T47D (cell line): Measurements from ENCODE around the gene PELI2.

Experiments
- DNase-seq, 2 experiments: peaks; one replicate each; pipeline versions ENCODE4 v3.0.0 to v3.0.0-alpha.2; 2011 to 2012; ENCODE audit warnings: low read depth in 1 of 2, low spot score in 1 of 2
- JUND ChIP-seq: IDR thresholded peaks from 2 replicates; pipeline ENCODE4 v1.6.1; 2012; ENCODE audit warnings: low read depth
- in situ Hi-C: cut with HindIII; loops from 2 replicates; pipeline ENCODE4 v1.10.0; 2016; ENCODE audit warnings: low sequenced_read_pairs, low pct_unique_long_range_greater_than_20kb

PELI2 gene

GRCh38 chr14:56124327-56124726 is 6.1 kb downstream of the PELI2 start:
- in situ Hi-C loops, result no loop called here
- DNase-seq, result no peak
- TF ChIP-seq JUND, result no peak

DNA sequence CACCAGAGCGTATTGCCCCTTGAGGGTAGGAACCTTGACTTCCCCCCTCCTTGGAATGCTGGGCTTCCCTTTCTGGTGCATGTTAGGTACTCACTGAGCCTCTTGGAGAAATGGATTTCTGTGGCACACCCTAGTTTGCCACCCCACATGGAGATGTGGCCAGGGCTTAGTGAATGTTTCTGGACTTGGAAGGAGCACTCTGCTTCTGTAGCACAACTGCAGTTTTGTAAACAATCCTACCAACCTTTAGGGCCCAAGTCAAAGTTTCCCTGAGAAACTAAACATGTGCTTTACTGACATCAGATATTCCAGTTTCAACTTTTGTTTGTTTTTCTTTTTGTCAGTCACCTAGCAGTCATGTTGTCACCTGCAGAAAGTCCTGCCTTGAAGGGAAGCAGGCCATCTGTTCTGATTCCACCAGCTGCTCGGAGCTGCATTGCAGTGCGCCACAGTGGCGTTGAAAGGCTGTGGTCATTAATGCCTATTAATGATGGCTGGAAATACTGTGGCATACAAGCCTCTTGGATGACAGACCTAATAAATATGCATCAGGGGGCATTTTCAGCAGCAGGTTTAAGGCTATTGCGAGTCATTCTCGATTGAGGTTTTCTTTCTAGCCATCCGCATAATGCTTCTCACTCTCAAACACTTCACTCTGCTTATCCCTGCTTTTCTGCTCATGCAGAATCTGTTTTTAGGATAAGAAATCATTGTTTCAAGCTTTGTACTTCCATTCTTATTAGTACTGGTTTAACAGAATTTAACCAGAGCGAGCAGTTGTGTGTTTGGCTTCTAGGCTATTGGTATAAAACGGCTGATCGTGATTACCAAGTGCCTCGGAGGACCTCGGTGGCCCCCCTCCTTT is 7.8 kb downstream of the PELI2 start:
- in situ Hi-C loops, result no loop called here
- no peak for TF ChIP-seq JUND
- no peak for DNase-seq

DNA sequence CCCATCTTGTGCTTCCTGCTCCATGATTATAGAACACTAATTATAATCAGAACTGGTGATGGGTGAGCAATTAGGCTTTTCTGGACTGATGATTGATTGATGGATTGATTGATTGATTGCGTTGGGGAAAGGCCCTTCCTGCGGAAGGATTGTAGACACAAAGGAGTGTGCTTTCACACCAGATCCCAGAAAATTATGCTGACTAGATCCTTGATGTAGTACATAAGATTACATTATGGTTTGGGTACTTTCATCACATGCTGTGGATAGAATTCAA is 8.4 kb downstream of the PELI2 start:
- in situ Hi-C loops, result no loop called here

DNA sequence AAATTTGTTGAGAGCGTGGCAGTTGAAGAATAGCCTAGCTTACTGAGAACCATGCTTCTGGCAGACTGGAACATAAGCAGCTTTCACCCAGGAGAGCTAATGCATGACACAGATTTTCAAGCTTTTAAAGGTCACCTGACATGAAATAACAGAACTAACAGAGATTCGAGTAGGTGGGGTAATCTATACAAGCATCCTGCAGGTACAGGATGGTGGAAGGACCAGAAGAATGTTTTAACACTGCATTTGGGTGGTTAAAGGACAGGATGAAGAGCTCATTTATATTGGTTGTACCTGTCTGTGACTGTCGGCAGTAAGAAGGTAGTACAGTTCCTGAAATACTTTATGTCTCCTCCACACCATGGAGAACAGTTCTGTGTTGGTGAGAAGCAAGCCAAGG is 8.9 kb downstream of the PELI2 start:
- in situ Hi-C loops, result no loop called here
- DNase-seq, result no peak
- no peak for TF ChIP-seq JUND

More for the DNA sequence above, 8.4 kb downstream of the PELI2 start:
- DNase-seq, result no peak
- no peak for TF ChIP-seq JUND

GRCh38 chr14:56129092-56129491 is 10.9 kb downstream of the PELI2 start:
- DNase-seq, result no peak
- no peak for TF ChIP-seq JUND
- in situ Hi-C loops, result no loop called here

- in situ Hi-C loops, result no loop called here
- DNase-seq, result no peak
- no peak for TF ChIP-seq JUND
Observed at GRCh38 chr14:56129933-56130332, 11.7 kb downstream of the PELI2 start.

GRCh38 chr14:56131004-56131864 is 13.0 kb downstream of the PELI2 start:
- DNase-seq, result no peak
- in situ Hi-C loops, result no loop called here
- TF ChIP-seq JUND, result no peak

- no peak for DNase-seq
- in situ Hi-C loops, result no loop called here
- no peak for TF ChIP-seq JUND
Observed at GRCh38 chr14:56131865-56132833, 13.9 kb downstream of the PELI2 start.

- TF ChIP-seq JUND, result no peak
- in situ Hi-C loops, result no loop called here
- no peak for DNase-seq
Observed at GRCh38 chr14:56133547-56133946, 15.3 kb downstream of the PELI2 start.

GRCh38 chr14:56135001-56135400 is 16.8 kb downstream of the PELI2 start:
- no peak for TF ChIP-seq JUND
- DNase-seq, result peak in 1 of 2 experiments; percentile 14

GRCh38 chr14:56135668-56136067 is 17.5 kb downstream of the PELI2 start:
- no peak for TF ChIP-seq JUND
- in situ Hi-C loops, result no loop called here
- no peak for DNase-seq

More at GRCh38 chr14:56135001-56135400, 16.8 kb downstream of the PELI2 start:
- in situ Hi-C loops, result no loop called here
